KMS-11 (cell line): ENCODE data around the gene ITGA2B.
A peak's percentile ranks its signal among the peaks of the same experiment; 100 is the strongest.

Experiments used
- H2AFZ ChIP-seq: fragments of 200-600 bp; sonication (generic); 2 replicates; pipeline ENCODE4 v1.6.1; 2016; ENCODE audit warnings: antibody characterized with exemption, mixed run types, low read depth
- H3K27ac ChIP-seq: fragments of 200-600 bp; sonication (generic); 2 replicates; pipeline ENCODE4 v1.6.1; 2016; ENCODE audit warnings: mild to moderate bottlenecking, mixed run types
- H3K27me3 ChIP-seq: fragments of 200-600 bp; sonication (generic); 2 replicates; pipeline ENCODE4 v1.6.1; 2017; ENCODE audit warnings: mild to moderate bottlenecking, low read depth, mixed run types, moderate library complexity; ENCODE audit not compliant: insufficient read depth
- H3K36me3 ChIP-seq: fragments of 200-600 bp; sonication (generic); 2 replicates; pipeline ENCODE4 v1.6.1; 2017; ENCODE audit warnings: mild to moderate bottlenecking, mixed run types; ENCODE audit not compliant: insufficient read depth
- H3K4me1 ChIP-seq: fragments of 200-600 bp; sonication (generic); 2 replicates; pipeline ENCODE4 v1.6.1; 2016; ENCODE audit warnings: mild to moderate bottlenecking, low read depth, mixed run types; ENCODE audit not compliant: poor library complexity, severe bottlenecking
- H3K4me2 ChIP-seq: fragments of 200-600 bp; sonication (generic); 2 replicates; pipeline ENCODE4 v1.7.0; 2016; ENCODE audit warnings: mild to moderate bottlenecking, mixed run types
- H3K4me3 ChIP-seq: fragments of 200-600 bp; sonication (generic); IDR thresholded peaks from 2 replicates; pipeline ENCODE4 v1.6.1; 2017; ENCODE audit warnings: low read depth, low read length, mixed read lengths; ENCODE audit not compliant: insufficient read depth
- H3K79me2 ChIP-seq: fragments of 200-600 bp; sonication (generic); 2 replicates; pipeline ENCODE4 v1.6.1; 2016; ENCODE audit warnings: low read depth, mixed run types; ENCODE audit not compliant: insufficient read depth
- H3K9ac ChIP-seq: fragments of 200-600 bp; sonication (generic); 2 replicates; pipeline ENCODE4 v1.6.1; 2016; ENCODE audit warnings: mild to moderate bottlenecking, mixed run types
- H4K20me1 ChIP-seq: fragments of 200-600 bp; sonication (generic); 2 replicates; pipeline ENCODE4 v1.6.1; 2016; ENCODE audit warnings: mild to moderate bottlenecking, mixed run types; ENCODE audit not compliant: insufficient read depth
- CTCF ChIP-seq: fragments of 200-600 bp; sonication (generic); conservative IDR thresholded peaks from 2 replicates; pipeline ENCODE4 v1.6.1; 2017; ENCODE audit warnings: low read depth, mild to moderate bottlenecking, antibody characterized with exemption, low read length, moderate library complexity, mixed read lengths

The ITGA2B gene

GRCh38 chr17:44338702-44339101 is 50.7 kb downstream of the ITGA2B start:
- no peak overlapping the region for H3K4me3 ChIP-seq
- H3K79me2 ChIP-seq, result no peaks in the 10 kb centered on the region
- no peak overlapping the region for H3K9ac ChIP-seq
- no peak overlapping the region for H2AFZ ChIP-seq
- TF ChIP-seq CTCF, result no peak
- H4K20me1 ChIP-seq, result no peaks in the 10 kb centered on the region
- H3K4me1 ChIP-seq, result no peaks in the 10 kb centered on the region
- H3K27ac ChIP-seq, result no peak overlapping the region
- H3K4me2 ChIP-seq, result no peak overlapping the region
- H3K27me3 ChIP-seq, result peaks cover 3% of the 10 kb centered on the region; the same call in 1 of the 2 replicates
- no peaks in the 10 kb centered on the region for H3K36me3 ChIP-seq

GRCh38 chr17:44335968-44336367 is 53.5 kb downstream of the ITGA2B start:
- peaks cover 9% of the 10 kb centered on the region for H3K4me1 ChIP-seq
- H3K4me3 ChIP-seq, result no peak overlapping the region
- no peak overlapping the region for H3K9ac ChIP-seq
- no peaks in the 10 kb centered on the region for H3K79me2 ChIP-seq
- no peak overlapping the region for H3K4me2 ChIP-seq
- TF ChIP-seq CTCF, result no peak
- no peaks in the 10 kb centered on the region for H4K20me1 ChIP-seq
- no peaks in the 10 kb centered on the region for H3K27me3 ChIP-seq
- H2AFZ ChIP-seq, result no peak overlapping the region
- no peak overlapping the region for H3K27ac ChIP-seq
- H3K36me3 ChIP-seq, result no peaks in the 10 kb centered on the region

- Histone ChIP-seq H3K27me3 (no peaks in the 10 kb centered on the region), H3K36me3 (no peaks in the 10 kb centered on the region), H3K4me3 (no peak overlapping the region), H3K4me2 (no peak overlapping the region), H2AFZ (no peak overlapping the region), H3K79me2 (no peaks in the 10 kb centered on the region), H4K20me1 (no peaks in the 10 kb centered on the region), H3K9ac (no peak overlapping the region), H3K27ac (no peak overlapping the region), H3K4me1 (peaks cover 11% of the 10 kb centered on the region)
- TF ChIP-seq CTCF, result no peak
These were observed 53.9 kb downstream of the ITGA2B start for GRCh38 chr17:44335564-44335963.

- no peak overlapping the region for H3K27ac ChIP-seq
- no peak overlapping the region for H3K4me2 ChIP-seq
These were observed 54.7 kb downstream of the ITGA2B start for GRCh38 chr17:44334727-44335126.

More at GRCh38 chr17:44334727-44335126, 54.7 kb downstream of the ITGA2B start:
- Histone ChIP-seq H3K4me1 (peaks cover 11% of the 10 kb centered on the region), H3K79me2 (no peaks in the 10 kb centered on the region), H3K36me3 (no peaks in the 10 kb centered on the region), H4K20me1 (no peaks in the 10 kb centered on the region), H3K27me3 (no peaks in the 10 kb centered on the region), H3K9ac (no peak overlapping the region), H2AFZ (peak overlapping the region; percentile 29; the same call in 1 of the 2 replicates), H3K4me3 (no peak overlapping the region)
- TF ChIP-seq CTCF, result no peak
